Measurements from ENCODE around the gene TNIK.

TNIK gene

DNA sequence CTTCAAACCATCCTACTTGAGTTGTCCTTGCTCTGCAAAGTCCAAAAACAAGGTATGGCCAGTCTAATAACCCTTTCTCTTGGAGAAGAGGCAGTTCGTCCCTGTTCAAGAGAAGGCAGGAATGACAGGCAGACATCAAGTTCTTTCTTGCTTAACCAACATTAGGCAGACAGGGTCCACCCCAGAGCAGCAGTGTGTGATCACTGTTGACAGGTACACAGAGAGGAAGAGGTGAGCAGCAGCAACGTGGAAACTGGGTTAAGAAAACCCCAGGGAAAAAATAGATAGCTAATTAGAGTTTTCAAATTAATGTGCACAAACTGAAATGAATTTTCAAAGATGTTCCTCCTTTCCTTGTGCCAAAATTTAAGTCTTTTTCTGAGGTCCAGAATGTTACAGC is 48.2 kb downstream of the TNIK start:
- H3K4me3 ChIP-seq (ENCODE audit: low read depth, low read length), result no peak overlapping the region
- TF ChIP-seq POLR2A (IDR thresholded peaks at IDR 0.05; ENCODE audit: extremely low read depth, insufficient read length) (no peak), MYC (IDR thresholded peaks at IDR 0.05; ENCODE audit: low read depth, low read length) (no peak)
- TF ChIP-seq, protein P1, sequence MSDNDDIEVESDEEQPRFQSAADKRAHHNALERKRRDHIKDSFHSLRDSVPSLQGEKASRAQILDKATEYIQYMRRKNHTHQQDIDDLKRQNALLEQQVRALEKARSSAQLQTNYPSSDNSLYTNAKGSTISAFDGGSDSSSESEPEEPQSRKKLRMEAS (IDR thresholded peaks at IDR 0.05; ENCODE audit: low read depth, low read length), result no peak
- TF ChIP-seq, protein P2, sequence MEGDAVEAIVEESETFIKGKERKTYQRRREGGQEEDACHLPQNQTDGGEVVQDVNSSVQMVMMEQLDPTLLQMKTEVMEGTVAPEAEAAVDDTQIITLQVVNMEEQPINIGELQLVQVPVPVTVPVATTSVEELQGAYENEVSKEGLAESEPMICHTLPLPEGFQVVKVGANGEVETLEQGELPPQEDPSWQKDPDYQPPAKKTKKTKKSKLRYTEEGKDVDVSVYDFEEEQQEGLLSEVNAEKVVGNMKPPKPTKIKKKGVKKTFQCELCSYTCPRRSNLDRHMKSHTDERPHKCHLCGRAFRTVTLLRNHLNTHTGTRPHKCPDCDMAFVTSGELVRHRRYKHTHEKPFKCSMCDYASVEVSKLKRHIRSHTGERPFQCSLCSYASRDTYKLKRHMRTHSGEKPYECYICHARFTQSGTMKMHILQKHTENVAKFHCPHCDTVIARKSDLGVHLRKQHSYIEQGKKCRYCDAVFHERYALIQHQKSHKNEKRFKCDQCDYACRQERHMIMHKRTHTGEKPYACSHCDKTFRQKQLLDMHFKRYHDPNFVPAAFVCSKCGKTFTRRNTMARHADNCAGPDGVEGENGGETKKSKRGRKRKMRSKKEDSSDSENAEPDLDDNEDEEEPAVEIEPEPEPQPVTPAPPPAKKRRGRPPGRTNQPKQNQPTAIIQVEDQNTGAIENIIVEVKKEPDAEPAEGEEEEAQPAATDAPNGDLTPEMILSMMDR (IDR thresholded peaks at IDR 0.05; ENCODE audit: low read depth, low read length), result no peak
- DNase-seq (ENCODE audit: low read depth), result no peak

DNA sequence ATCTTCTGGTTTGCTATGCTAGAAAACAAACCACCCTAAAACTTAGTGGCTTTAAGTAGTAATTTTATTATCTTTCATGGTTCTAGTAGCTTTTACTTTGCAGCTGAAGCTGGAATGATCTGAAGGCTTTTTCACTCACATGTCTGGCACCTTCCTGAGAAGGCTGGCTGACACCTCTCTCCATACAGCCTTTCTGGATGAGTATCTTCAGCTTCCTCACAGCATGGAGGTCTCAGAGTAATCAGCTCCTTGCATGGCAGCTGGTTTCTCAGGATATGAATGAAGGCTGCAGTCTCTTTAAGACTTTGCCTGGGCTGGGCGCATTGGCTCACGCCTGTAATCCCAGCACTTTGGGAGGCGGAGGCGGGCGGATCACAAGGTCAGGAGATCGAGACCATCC is 50.0 kb downstream of the TNIK start:
- no peak for DNase-seq (ENCODE audit: low read depth)
- TF ChIP-seq, protein P1 (IDR thresholded peaks at IDR 0.05; ENCODE audit: low read depth, low read length), result no peak
- TF ChIP-seq MYC (IDR thresholded peaks at IDR 0.05; ENCODE audit: low read depth, low read length), result no peak
- TF ChIP-seq, protein P2 (IDR thresholded peaks at IDR 0.05; ENCODE audit: low read depth, low read length), result no peak
- no peak for TF ChIP-seq POLR2A (IDR thresholded peaks at IDR 0.05; ENCODE audit: extremely low read depth, insufficient read length)
- H3K4me3 ChIP-seq (ENCODE audit: low read depth, low read length), result no peak overlapping the region

DNA sequence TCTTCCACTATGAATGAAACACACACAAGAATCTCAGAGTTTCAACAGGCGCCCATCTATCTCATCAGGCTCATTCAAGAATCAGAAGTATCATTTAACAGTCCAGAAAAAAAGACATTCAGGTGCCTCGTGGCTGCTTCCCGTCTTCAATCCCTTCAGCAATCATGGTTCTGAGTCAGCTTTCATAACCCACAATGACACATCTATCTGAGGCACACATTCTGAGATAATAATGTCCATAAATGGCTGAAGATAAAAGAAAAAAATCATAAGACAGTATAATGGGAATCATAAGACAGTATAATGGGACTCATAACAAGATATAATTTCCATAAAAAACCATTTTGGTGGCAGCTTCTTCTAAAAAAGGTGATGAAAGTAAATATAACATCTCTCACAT is 52.4 kb downstream of the TNIK start:
- peak; percentile 8 for DNase-seq (ENCODE audit: low read depth)

DNA sequence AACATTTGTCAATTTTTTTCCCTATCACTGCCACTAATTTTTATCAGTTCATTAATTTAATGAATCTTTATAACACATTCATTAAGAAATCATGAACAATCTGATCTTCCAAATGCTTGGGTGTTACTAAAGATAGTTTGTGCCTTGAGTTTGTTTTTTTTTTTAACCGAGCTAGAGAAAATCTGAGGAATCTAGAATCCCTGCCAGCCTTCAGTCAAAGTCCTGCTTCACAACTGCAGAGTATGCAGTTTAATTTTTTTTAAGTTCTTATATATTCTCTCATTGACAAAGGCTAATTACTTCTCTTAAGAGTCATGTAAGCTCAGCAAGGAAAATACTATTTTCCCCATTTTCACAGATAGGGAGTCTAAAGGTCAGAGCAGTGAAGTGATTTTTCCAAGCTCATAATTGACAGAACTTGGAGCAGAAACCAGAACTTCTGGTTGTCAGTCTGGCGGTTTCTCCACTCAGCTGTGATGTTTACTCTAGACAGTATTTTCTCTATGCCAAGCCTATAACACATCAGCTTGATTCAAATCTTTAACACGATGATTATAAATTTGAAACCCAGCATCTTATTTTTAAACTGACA is 55.7 kb downstream of the TNIK start:
- TF ChIP-seq, protein P1 (IDR thresholded peaks at IDR 0.05; ENCODE audit: low read depth, low read length), result no peak
- TF ChIP-seq POLR2A (IDR thresholded peaks at IDR 0.05; ENCODE audit: extremely low read depth, insufficient read length) (no peak), MYC (IDR thresholded peaks at IDR 0.05; ENCODE audit: low read depth, low read length) (no peak)
- TF ChIP-seq, protein P2 (IDR thresholded peaks at IDR 0.05; ENCODE audit: low read depth, low read length), result no peak
- no peak for DNase-seq (ENCODE audit: low read depth)
- no peak overlapping the region for H3K4me3 ChIP-seq (ENCODE audit: low read depth, low read length)

More for the DNA sequence above, 52.4 kb downstream of the TNIK start:
- TF ChIP-seq, protein P1 (IDR thresholded peaks at IDR 0.05; ENCODE audit: low read depth, low read length), result no peak
- TF ChIP-seq, protein P2 (IDR thresholded peaks at IDR 0.05; ENCODE audit: low read depth, low read length), result no peak
- TF ChIP-seq MYC (IDR thresholded peaks at IDR 0.05; ENCODE audit: low read depth, low read length) (no peak), POLR2A (IDR thresholded peaks at IDR 0.05; ENCODE audit: extremely low read depth, insufficient read length) (no peak)
- H3K4me3 ChIP-seq (ENCODE audit: low read depth, low read length), result no peak overlapping the region

DNA sequence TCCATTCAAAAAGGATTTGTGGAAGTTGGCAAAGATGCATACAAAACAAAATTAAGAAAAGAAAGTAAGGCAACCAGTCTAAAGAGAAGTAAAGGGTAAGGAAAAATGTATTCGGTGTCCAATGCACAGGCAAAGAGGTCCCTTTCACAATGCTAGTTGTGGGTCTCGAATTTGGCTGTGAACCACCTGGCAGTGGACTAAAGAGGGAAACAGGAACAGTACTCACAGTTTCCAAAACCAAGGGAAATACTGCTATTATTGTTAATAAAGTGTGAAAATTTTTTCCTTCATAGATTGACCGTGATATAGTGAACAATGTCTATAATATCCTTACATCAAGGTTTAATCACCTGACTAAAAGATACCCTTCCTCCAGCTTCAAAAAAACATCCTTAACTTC is 57.9 kb downstream of the TNIK start:
- no peak for TF ChIP-seq POLR2A (IDR thresholded peaks at IDR 0.05; ENCODE audit: extremely low read depth, insufficient read length)
- TF ChIP-seq, protein P1 (IDR thresholded peaks at IDR 0.05; ENCODE audit: low read depth, low read length), result no peak
- no peak for TF ChIP-seq MYC (IDR thresholded peaks at IDR 0.05; ENCODE audit: low read depth, low read length)
- TF ChIP-seq, protein P2 (IDR thresholded peaks at IDR 0.05; ENCODE audit: low read depth, low read length), result no peak
- no peak for DNase-seq (ENCODE audit: low read depth)
- H3K4me3 ChIP-seq (ENCODE audit: low read depth, low read length), result no peak overlapping the region

All from NB4 (cell line).